Measurements from ENCODE around the gene MAST1.
A peak's percentile ranks its signal among the peaks of the same experiment; 100 is the strongest.
"Not testable (repeated sequence)": the region's sequence is repeated elsewhere in the genome, so short reads cannot be mapped to it uniquely, and the experiment has no call there.

Gene MAST1

DNA sequence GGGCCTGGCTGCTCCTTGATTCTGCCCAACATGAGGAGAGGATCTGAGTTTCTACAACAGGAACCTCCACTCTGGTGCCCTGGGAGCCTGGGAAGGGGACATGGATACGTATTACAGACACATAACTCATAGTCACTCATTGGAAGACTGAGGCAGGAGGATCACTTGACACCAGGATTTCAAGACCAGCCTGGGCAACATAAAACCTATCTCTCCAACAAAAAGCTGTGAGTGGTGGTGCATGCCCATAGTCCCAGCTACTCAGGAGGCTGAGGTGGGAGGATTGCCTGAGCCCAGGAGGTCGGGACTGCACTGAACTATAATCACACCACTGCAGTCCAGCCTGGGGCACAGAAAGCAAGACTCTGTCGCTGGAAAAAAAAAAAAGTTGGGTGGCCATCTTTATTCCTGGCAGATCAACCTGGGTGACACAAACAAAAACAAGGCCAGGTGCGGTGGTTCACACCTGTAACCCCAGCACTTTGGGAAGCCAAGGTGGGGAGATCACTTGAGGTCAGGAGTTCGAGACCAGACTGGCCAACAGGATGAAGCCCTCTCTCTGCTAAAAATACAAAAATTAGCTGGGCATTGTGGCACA lies 49.8 kb downstream of the MAST1 start:
- no peak for DNase-seq

GRCh38 chr19:12890299-12890786 lies 52.0 kb downstream of the MAST1 start:
- DNase-seq, result not testable (repeated sequence)

GRCh38 chr19:12890787-12891552 lies 52.7 kb downstream of the MAST1 start, which contains the start of gene GCDH:
Gene GCDH (plus strand): TSS chr19:12891160. CDS start chr19:12891305, 145 bp downstream.
- peak; percentile 62 to 100 (median 97) for DNase-seq

- DNase-seq, result no peak
These were observed 53.3 kb downstream of the MAST1 start for GRCh38 chr19:12891553-12892021.

GRCh38 chr19:12893582-12893981 lies 55.3 kb downstream of the MAST1 start:
- DNase-seq, result no peak

DNA sequence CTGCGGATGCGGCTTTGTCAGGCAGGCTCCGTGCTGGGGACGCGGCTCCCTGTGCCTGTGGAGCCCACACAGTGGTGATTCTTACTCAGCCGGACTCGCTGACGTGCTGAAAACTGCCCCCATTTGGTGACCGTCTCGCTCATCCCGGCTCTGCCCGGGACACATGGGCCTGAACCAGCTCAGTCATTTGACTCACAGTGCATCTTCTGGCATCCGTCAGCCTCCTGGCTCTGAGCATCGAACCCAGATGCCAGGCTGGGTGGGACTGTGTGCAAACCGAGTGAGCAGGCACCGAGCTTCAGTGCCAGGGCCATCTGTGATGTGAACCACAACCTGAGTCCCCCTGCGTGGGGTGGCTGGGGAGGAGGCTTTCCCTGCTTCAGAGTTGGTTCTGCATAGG lies 58.1 kb downstream of the MAST1 start:
- DNase-seq, result peak in 1 of 51 donors; percentile 51

GRCh38 chr19:12899891-12900518 lies 61.7 kb downstream of the MAST1 start:
- no peak for DNase-seq

GRCh38 chr19:12907166-12907565 lies 68.9 kb downstream of the MAST1 start:
- no peak for DNase-seq

DNA sequence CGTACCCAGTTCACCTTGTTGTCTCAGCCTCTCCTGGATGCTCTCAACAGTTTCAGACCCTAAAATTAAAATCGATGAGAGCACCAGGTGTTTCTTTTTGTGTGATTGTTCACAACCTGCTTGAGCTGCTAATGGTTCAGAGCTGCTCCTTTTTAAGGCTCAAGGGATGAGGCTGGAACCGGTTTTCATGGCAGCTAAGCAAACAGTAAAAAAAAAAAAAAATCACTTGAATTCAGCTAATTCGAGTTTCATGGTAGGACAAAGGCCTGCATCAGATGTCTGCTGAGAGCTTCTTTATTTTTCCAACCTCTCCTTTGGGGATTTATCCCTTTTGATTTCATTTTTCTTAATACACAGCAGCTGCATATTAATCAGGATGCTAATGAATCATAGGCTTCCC lies 74.3 kb downstream of the MAST1 start:
- no peak for DNase-seq

DNA sequence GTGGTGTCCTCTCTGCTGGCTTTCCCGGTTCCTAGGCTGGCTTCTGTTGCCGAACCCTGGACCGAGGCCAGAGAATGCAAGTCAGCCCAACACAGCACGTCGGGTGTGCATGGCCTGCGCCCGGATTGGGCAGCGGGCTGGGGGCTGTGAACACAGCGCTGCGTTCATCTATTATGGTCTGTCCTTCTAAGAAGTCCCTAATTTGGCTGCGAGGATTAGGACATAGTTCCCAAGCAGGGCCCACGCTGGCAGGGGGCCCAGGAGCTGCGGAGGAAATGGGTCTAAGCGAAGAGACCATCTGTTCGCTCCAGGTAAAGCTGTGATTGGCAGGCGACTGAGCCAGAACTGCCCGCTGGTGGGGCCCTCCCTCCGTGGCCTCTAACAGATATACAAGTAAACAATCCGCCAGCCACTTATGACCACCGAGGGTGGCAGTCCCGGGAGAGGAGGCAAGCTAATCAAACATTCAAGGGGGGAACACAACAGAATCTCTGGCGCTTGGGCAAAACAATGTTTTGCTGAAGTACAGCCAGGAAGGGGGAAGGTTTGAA lies 74.8 kb downstream of the MAST1 start:
- DNase-seq, result peak in 47 of 51 donors; percentile 16 to 89 (median 77)

DNA sequence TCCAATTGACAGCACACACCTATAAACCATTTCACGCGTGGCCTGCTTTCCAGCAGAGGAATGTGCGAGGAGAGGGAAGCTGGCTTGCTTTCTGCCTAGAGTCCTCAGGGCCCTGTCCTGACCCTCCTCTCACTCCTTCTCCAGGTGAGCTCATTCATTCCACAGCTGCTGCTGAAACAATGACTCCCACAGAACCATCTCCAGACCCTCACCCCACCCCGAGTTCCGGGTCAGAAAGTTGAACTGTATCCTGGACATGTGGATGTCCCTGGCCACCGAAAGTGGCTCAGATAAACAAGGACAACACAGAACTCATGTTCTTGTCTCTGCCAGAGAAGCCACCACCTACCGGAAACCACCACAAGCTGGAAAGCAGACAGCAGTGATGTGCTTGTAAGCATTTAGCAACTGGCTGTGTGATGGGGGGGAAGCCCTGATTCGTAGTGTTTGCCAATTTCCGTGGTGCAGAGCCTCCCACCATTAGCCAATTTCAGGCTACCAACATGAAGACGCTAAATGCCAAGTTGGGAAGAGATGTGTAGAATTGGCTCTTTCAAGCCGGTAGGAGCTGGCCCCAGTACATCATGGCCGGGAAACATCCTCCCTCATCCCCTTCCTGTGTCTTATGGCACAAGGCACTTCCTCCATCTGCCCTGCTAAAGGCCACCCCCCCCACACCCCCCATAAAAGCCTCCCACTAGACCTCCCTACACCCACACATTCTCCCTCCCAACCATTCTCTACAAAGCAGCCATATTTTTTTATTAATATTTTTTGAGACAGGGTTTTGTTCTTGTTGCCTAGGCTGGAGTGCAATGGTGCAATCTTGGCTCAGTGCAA lies 75.8 kb downstream of the MAST1 start:
- peak in 17 of 51 donors; percentile 2 to 43 (median 13) for DNase-seq

- not testable (repeated sequence) for DNase-seq
These were observed 77.5 kb downstream of the MAST1 start for GRCh38 chr19:12915860-12916259.

- DNase-seq, result no peak
These were observed 79.9 kb downstream of the MAST1 start for GRCh38 chr19:12918253-12918652.

DNA sequence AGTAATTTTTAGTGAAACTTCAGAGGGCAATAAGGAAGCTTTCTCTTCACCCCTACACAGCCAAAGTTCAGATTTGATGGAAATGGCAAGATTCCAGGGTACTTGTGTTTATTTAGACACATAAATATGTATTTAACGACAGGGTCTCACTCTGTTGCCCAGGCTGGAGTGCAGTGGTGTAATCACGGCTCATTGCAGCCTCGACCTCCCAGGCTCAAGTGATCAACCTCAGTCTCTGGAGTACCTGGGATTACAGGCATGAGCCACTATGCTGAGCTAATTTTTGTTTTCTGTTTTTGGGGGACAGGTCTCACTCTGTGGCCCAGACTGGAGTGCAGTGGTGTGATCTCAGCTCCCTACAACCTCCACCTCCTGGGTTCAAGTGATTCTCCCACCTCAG lies 82.7 kb downstream of the MAST1 start:
- DNase-seq, result no peak

GRCh38 chr19:12922959-12923358 lies 84.6 kb downstream of the MAST1 start:
- no peak for DNase-seq

Measured in hypothalamus (tissue), 51 donors.